GM23338 (cell line): ENCODE measurements around the gene CELF2. TPM values are rescaled to one million over a fixed set of nuclear protein-coding genes. Genes with fewer than 3 reads are reported as not detected.

Experiments used
- ATAC-seq: fragments of 200-7000 bp; cut with Tn5 transposase; 3 replicates; pipeline ENCODE4 v1.9.1; 2020
- DNase-seq: peaks from one replicate; pipeline ENCODE4 v3.0.0-alpha.2; 2015; ENCODE audit warnings: low spot score
- H2AFZ ChIP-seq: fragments of 200-600 bp; sonication (generic); 2 replicates; pipeline ENCODE4 v1.8.0; 2016; ENCODE audit warnings: antibody characterized with exemption, mild to moderate bottlenecking, moderate library complexity
- H3F3A ChIP-seq: fragments of 200-600 bp; sonication (generic); replicated peaks from 2 replicates; pipeline ENCODE4 v1.8.0; 2017; ENCODE audit warnings: antibody characterized with exemption, mixed run types, low read depth
- H3K27ac ChIP-seq: fragments of 200-600 bp; sonication (generic); 2 replicates; pipeline ENCODE4 v1.6.1; 2016; ENCODE audit warnings: low read depth
- H3K27me3 ChIP-seq: fragments of 200-600 bp; sonication (generic); 2 replicates; pipeline ENCODE4 v1.8.0; 2016; ENCODE audit warnings: mild to moderate bottlenecking, mixed run types, moderate library complexity; ENCODE audit not compliant: insufficient read depth
- H3K36me3 ChIP-seq: fragments of 200-600 bp; sonication (generic); 2 replicates; pipeline ENCODE4 v1.8.0; 2016; ENCODE audit warnings: mild to moderate bottlenecking; ENCODE audit not compliant: insufficient read depth
- H3K4me1 ChIP-seq: fragments of 200-600 bp; sonication (generic); 2 replicates; pipeline ENCODE4 v1.8.0; 2016; ENCODE audit warnings: mild to moderate bottlenecking, moderate library complexity; ENCODE audit not compliant: insufficient read depth
- H3K4me2 ChIP-seq: fragments of 200-600 bp; sonication (generic); 2 replicates; pipeline ENCODE4 v1.7.1; 2017; ENCODE audit warnings: mixed run types
- H3K4me3 ChIP-seq: fragments of 200-600 bp; sonication (generic); 2 replicates; pipeline ENCODE4 v1.6.1; 2016; ENCODE audit warnings: mixed run types
- H3K79me2 ChIP-seq: fragments of 200-600 bp; sonication (generic); replicated peaks from 2 replicates; pipeline ENCODE4 v1.8.0; 2017; ENCODE audit warnings: mild to moderate bottlenecking; ENCODE audit not compliant: insufficient read depth
- H3K9me2 ChIP-seq: fragments of 200-600 bp; sonication (generic); 2 replicates; pipeline ENCODE4 v1.8.0; 2017; ENCODE audit not compliant: insufficient read depth
- H4K20me1 ChIP-seq: fragments of 200-600 bp; sonication (generic); replicated peaks from 2 replicates; pipeline ENCODE4 v1.8.0; 2017; ENCODE audit warnings: mild to moderate bottlenecking; ENCODE audit not compliant: insufficient read depth
- H3K27ac Mint-ChIP-seq: 2 replicates; pipeline ENCODE4 v1.8.0; 2020; ENCODE audit warnings: inconsistent platforms, mild to moderate bottlenecking, moderate library complexity, mixed read lengths
- H3K27me3 Mint-ChIP-seq: 3 replicates; pipeline ENCODE4 v1.8.0; 2022; ENCODE audit warnings: low read depth, mild to moderate bottlenecking, moderate library complexity, mixed read lengths, inconsistent platforms; ENCODE audit not compliant: insufficient read depth, poor library complexity
- H3K36me3 Mint-ChIP-seq: 3 replicates; pipeline ENCODE4 v1.8.0; 2021; ENCODE audit warnings: low read depth, mild to moderate bottlenecking, inconsistent platforms, moderate library complexity, mixed read lengths
- H3K4me1 Mint-ChIP-seq: 3 replicates; pipeline ENCODE4 v1.8.0; 2020; ENCODE audit warnings: mild to moderate bottlenecking, inconsistent platforms, mixed read lengths
- H3K4me3 Mint-ChIP-seq: 3 replicates; pipeline ENCODE4 v1.8.0; 2021; ENCODE audit warnings: moderate library complexity, mild to moderate bottlenecking, inconsistent platforms, mixed read lengths
- H3K9me3 Mint-ChIP-seq: 3 replicates; pipeline ENCODE4 v1.8.0; 2020; ENCODE audit warnings: moderate library complexity, mild to moderate bottlenecking, inconsistent platforms, mixed read lengths
- CREB1 ChIP-seq: fragments of 250-450 bp; sonication (Bioruptor Pico); IDR thresholded peaks from 2 replicates; pipeline ENCODE4 v1.5.0; 2020; ENCODE audit warnings: low read depth, mild to moderate bottlenecking, moderate library complexity
- CTCF ChIP-seq, 2 experiments: fragments of 200-600 bp in 1 of 2; sonication (generic) in 1 of 2; conservative IDR thresholded peaks; 2 replicates each; pipeline versions ENCODE4 v1.5.1 to v1.6.1; 2016 to 2017; ENCODE audit warnings: antibody characterized with exemption in 2 of 2, low read depth in 2 of 2, mild to moderate bottlenecking in 2 of 2, moderate library complexity in 1 of 2
- ETS1 ChIP-seq: IDR thresholded peaks from 2 replicates; pipeline ENCODE4 v1.6.1; 2016; ENCODE audit warnings: antibody characterized with exemption
- EZH2 ChIP-seq: fragments of 200-600 bp; sonication (generic); IDR thresholded peaks from one replicate; pipeline ENCODE4 v1.8.0; 2017; ENCODE audit warnings: antibody characterized with exemption, mild to moderate bottlenecking, low read depth; ENCODE audit not compliant: unreplicated experiment
- EZH2phosphoT487 ChIP-seq: fragments of 200-600 bp; sonication (generic); IDR thresholded peaks from one replicate; pipeline ENCODE4 v1.8.1; 2018; ENCODE audit warnings: antibody characterized with exemption; ENCODE audit not compliant: unreplicated experiment
- JUNB ChIP-seq: IDR thresholded peaks from one replicate; pipeline ENCODE4 v1.6.1; 2016; ENCODE audit warnings: antibody characterized with exemption; ENCODE audit not compliant: unreplicated experiment
- NANOG ChIP-seq: IDR thresholded peaks from 2 replicates; pipeline ENCODE4 v1.6.1; 2016; ENCODE audit warnings: antibody characterized with exemption, borderline replicate concordance
- POLR2AphosphoS5 ChIP-seq: IDR thresholded peaks from 2 replicates; pipeline ENCODE4 v1.6.1; 2016; ENCODE audit warnings: antibody characterized with exemption, low read depth
- REST ChIP-seq: IDR thresholded peaks from one replicate; pipeline ENCODE4 v1.6.1; 2018; ENCODE audit warnings: antibody characterized with exemption; ENCODE audit not compliant: unreplicated experiment
- STAT1 ChIP-seq: IDR thresholded peaks from one replicate; pipeline ENCODE4 v1.6.1; 2016; ENCODE audit warnings: antibody characterized with exemption; ENCODE audit not compliant: unreplicated experiment
- ZNF114 ChIP-seq: fragments of 250-450 bp; sonication (Bioruptor Pico); IDR thresholded peaks from 2 replicates; pipeline ENCODE4 v1.5.0; 2020; ENCODE audit warnings: mild to moderate bottlenecking, moderate library complexity
- ZNF331 ChIP-seq: fragments of 250-450 bp; sonication (Bioruptor Pico); IDR thresholded peaks from 2 replicates; pipeline ENCODE4 v1.5.0; 2020; ENCODE audit warnings: low read depth, mild to moderate bottlenecking, moderate library complexity
- polyA plus RNA-seq: library from polyadenylated mRNA; unstranded; fragments of >200 nt; fragmentation: Nextera tagmentation; extraction: Ambion mirVana; gene quantifications from 2 replicates; pipeline ENCODE4 v1.2.1, GENCODE V29; 2016
- total RNA-seq: library from RNA; depleted of rRNA; stranded (reverse); fragments of >200 nt; shearing (Covaris generic); gene quantifications from 2 replicates; pipeline ENCODE4 v1.2.3, GENCODE V29; 2014
- TF ChIP-seq, protein P1 (sequence below): fragments of 250-450 bp; sonication (Bioruptor Pico); IDR thresholded peaks from 2 replicates; pipeline ENCODE4 v1.5.0; 2020; ENCODE audit warnings: mild to moderate bottlenecking, moderate library complexity

Gene CELF2
- total and polyA plus RNA-seq, 2 experiments from 2014 or later = 18.1 to 22.5 TPM

DNA sequence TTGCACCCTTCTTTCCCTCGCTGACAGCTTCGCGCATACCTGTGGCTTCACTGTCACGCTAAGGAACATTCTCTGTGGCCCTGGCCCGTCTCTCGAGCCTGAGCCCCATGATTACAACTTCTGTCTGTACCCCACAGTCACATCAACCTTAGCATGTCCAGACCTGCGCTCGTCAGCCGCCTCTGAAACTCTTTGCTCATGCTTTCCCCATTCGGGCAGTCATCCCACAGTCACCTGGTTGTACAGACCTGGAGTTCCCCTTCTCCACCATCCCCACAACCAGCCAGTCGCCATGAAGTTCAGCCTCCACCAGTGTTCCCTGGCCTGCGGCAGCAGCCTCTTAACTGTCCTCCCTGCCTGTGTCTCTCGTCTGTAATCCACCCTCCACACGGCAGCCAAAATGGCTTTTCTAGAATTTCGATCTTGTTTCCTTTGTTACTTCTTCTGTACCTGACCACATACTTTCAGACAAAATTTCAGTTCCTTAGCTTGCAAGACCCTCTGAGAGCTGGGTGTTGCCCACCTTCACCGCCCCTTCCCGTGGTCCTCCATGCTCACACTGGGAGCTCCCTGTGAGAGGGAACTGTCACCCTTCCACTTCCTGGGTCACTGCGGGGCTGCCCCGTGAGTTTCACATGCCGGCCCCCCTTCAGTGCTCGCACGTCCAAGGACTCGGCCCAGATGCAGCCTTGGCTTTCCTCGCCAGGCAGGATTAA is 229.2 kb downstream of the CELF2 start:
- no peak overlapping the region for H3K4me3 ChIP-seq
- peaks cover 14% of the 10 kb centered on the region for H3K4me1 ChIP-seq
- no peak overlapping the region for H2AFZ ChIP-seq
- Mint-ChIP-seq H3K4me3 (no peak overlapping the region), H3K36me3 (no peaks in the 10 kb centered on the region), H3K27me3 (no peaks in the 10 kb centered on the region), H3K9me3 (no peaks in the 10 kb centered on the region), H3K27ac (no peak overlapping the region), H3K4me1 (peaks cover 17% of the 10 kb centered on the region)
- ATAC-seq (no peak), DNase-seq (no peak)
- H3K36me3 ChIP-seq = no peaks in the 10 kb centered on the region
- no peak overlapping the region for H3K4me2 ChIP-seq
- H3K79me2 ChIP-seq = no peaks in the 10 kb centered on the region
- TF ChIP-seq CTCF (conservative IDR thresholded peaks at IDR 0.05; ENCODE audit: low read depth in 2 of 2) = no peak
- TF ChIP-seq JUNB = no peak
- no peak for TF ChIP-seq CREB1 (CRISPR knock-in tag)
- TF ChIP-seq, protein P1, sequence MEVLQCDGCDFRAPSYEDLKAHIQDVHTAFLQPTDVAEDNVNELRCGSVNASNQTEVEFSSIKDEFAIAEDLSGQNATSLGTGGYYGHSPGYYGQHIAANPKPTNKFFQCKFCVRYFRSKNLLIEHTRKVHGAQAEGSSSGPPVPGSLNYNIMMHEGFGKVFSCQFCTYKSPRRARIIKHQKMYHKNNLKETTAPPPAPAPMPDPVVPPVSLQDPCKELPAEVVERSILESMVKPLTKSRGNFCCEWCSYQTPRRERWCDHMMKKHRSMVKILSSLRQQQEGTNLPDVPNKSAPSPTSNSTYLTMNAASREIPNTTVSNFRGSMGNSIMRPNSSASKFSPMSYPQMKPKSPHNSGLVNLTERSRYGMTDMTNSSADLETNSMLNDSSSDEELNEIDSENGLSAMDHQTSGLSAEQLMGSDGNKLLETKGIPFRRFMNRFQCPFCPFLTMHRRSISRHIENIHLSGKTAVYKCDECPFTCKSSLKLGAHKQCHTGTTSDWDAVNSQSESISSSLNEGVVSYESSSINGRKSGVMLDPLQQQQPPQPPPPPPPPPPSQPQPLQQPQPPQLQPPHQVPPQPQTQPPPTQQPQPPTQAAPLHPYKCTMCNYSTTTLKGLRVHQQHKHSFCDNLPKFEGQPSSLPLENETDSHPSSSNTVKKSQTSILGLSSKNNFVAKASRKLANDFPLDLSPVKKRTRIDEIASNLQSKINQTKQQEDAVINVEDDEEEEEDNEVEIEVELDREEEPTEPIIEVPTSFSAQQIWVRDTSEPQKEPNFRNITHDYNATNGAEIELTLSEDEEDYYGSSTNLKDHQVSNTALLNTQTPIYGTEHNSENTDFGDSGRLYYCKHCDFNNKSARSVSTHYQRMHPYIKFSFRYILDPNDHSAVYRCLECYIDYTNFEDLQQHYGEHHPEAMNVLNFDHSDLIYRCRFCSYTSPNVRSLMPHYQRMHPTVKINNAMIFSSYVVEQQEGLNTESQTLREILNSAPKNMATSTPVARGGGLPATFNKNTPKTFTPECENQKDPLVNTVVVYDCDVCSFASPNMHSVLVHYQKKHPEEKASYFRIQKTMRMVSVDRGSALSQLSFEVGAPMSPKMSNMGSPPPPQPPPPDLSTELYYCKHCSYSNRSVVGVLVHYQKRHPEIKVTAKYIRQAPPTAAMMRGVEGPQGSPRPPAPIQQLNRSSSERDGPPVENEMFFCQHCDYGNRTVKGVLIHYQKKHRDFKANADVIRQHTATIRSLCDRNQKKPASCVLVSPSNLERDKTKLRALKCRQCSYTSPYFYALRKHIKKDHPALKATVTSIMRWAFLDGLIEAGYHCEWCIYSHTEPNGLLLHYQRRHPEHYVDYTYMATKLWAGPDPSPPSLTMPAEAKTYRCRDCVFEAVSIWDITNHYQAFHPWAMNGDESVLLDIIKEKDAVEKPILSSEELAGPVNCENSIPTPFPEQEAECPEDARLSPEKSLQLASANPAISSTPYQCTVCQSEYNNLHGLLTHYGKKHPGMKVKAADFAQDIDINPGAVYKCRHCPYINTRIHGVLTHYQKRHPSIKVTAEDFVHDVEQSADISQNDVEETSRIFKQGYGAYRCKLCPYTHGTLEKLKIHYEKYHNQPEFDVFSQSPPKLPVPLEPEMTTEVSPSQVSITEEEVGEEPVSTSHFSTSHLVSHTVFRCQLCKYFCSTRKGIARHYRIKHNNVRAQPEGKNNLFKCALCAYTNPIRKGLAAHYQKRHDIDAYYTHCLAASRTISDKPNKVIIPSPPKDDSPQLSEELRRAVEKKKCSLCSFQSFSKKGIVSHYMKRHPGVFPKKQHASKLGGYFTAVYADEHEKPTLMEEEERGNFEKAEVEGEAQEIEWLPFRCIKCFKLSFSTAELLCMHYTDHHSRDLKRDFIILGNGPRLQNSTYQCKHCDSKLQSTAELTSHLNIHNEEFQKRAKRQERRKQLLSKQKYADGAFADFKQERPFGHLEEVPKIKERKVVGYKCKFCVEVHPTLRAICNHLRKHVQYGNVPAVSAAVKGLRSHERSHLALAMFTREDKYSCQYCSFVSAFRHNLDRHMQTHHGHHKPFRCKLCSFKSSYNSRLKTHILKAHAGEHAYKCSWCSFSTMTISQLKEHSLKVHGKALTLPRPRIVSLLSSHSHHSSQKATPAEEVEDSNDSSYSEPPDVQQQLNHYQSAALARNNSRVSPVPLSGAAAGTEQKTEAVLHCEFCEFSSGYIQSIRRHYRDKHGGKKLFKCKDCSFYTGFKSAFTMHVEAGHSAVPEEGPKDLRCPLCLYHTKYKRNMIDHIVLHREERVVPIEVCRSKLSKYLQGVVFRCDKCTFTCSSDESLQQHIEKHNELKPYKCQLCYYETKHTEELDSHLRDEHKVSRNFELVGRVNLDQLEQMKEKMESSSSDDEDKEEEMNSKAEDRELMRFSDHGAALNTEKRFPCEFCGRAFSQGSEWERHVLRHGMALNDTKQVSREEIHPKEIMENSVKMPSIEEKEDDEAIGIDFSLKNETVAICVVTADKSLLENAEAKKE (CRISPR knock-in tag) = no peak
- TF ChIP-seq EZH2 = no peak
- no peak for TF ChIP-seq POLR2AphosphoS5
- no peak for TF ChIP-seq ZNF114 (CRISPR knock-in tag)
- TF ChIP-seq STAT1 = no peak
- TF ChIP-seq ZNF331 = no peak
- no peak for TF ChIP-seq EZH2phosphoT487
- TF ChIP-seq ETS1 = no peak
- no peak for TF ChIP-seq NANOG
- no peak for TF ChIP-seq REST
- H4K20me1 ChIP-seq = no peaks in the 10 kb centered on the region; the same call in 1 of the 2 replicates
- H3K27me3 ChIP-seq = no peaks in the 10 kb centered on the region
- H3K27ac ChIP-seq = no peak overlapping the region
- H3K9me2 ChIP-seq = no peaks in the 10 kb centered on the region
- no peaks in the 10 kb centered on the region for H3F3A ChIP-seq
